CD4-positive, alpha-beta T cell (primary cell): ENCODE data around the gene MRPL33. TPM values are rescaled to one million over a fixed set of nuclear protein-coding genes. Genes with fewer than 3 reads are reported as not detected.

Experiments
- ATAC-seq: fragments of 200-7000 bp; cut with Tn5 transposase; one replicate; pipeline ENCODE4 v1.10.0; 2022; ENCODE audit warnings: mild to moderate bottlenecking; ENCODE audit not compliant: poor library complexity
- CTCF ChIA-PET: fragments of 350-600 bp; sonication (Branson Sonifier 250); formaldehyde crosslinking; loops from one replicate; lab custom pipeline; 2021; ENCODE audit warnings: antibody characterized with exemption, inconsistent platforms; lab: Charles Lee
- POLR2A ChIA-PET: fragments of 350-600 bp; sonication (Branson Sonifier 250); formaldehyde crosslinking; loops from one replicate; lab custom pipeline; 2021; ENCODE audit warnings: antibody characterized with exemption, inconsistent platforms; lab: Charles Lee
- DNase-seq, 14 experiments: peaks; one replicate each; pipeline ENCODE4 v3.0.0-alpha.2; 2013 to 2020; ENCODE audit warnings: mixed read lengths in 2 of 14
- H3K27ac ChIP-seq, 2 donors: one replicate each; pipeline versions ENCODE4 v1.5.1 to v1.7.0; 2013; ENCODE audit warnings: low read length in 2 of 2, low read depth in 1 of 2, mild to moderate bottlenecking in 1 of 2
- H3K27me3 ChIP-seq, 2 experiments: 1 replicate in 1 of 2; 2 replicates in 1 of 2; pipeline versions ENCODE4 v1.6.1 to v1.7.0; 2013; ENCODE audit warnings: low read length in 2 of 2, control low read depth in 1 of 2, mild to moderate bottlenecking in 1 of 2, moderate library complexity in 1 of 2; ENCODE audit not compliant: insufficient read depth in 2 of 2, control insufficient read depth in 1 of 2
- H3K36me3 ChIP-seq: one replicate; pipeline ENCODE4 v1.6.1; 2013; ENCODE audit warnings: low read length, control low read depth; ENCODE audit not compliant: insufficient read depth
- H3K4me1 ChIP-seq: one replicate; pipeline ENCODE4 v1.6.1; 2013; ENCODE audit warnings: low read length, control low read depth; ENCODE audit not compliant: insufficient read depth
- H3K4me3 ChIP-seq: one replicate; pipeline ENCODE4 v1.5.1; 2013; ENCODE audit warnings: mild to moderate bottlenecking, low read length, moderate library complexity
- H3K9me3 ChIP-seq, 2 experiments: 1 replicate in 1 of 2; 2 replicates in 1 of 2; pipeline versions ENCODE4 v1.6.1 to v1.7.0; 2013; ENCODE audit warnings: low read length in 2 of 2, mild to moderate bottlenecking in 2 of 2, control low read depth in 1 of 2, moderate library complexity in 1 of 2; ENCODE audit not compliant: control insufficient read depth in 1 of 2, insufficient read depth in 1 of 2
- H3K27ac Mint-ChIP-seq: one replicate; pipeline ENCODE4 v1.8.0; 2020; ENCODE audit warnings: mixed read lengths
- H3K27me3 Mint-ChIP-seq: one replicate; pipeline ENCODE4 v1.8.0; 2021; ENCODE audit warnings: mixed read lengths
- H3K36me3 Mint-ChIP-seq: one replicate; pipeline ENCODE4 v1.8.0; 2021; ENCODE audit warnings: low read depth, mixed read lengths
- H3K4me1 Mint-ChIP-seq: one replicate; pipeline ENCODE4 v1.8.0; 2021; ENCODE audit warnings: low read depth, mixed read lengths
- H3K4me3 Mint-ChIP-seq: one replicate; pipeline ENCODE4 v1.8.0; 2020; ENCODE audit warnings: mild to moderate bottlenecking, mixed read lengths
- H3K9me3 Mint-ChIP-seq: one replicate; pipeline ENCODE4 v1.8.0; 2020; ENCODE audit warnings: mixed read lengths
- CTCF ChIP-seq: fragments of 200-600 bp; IDR thresholded peaks from one replicate; pipeline ENCODE4 v1.8.0; 2022; ENCODE audit warnings: antibody characterized with exemption, mild to moderate bottlenecking
- intact Hi-C, 2 experiments: fragments of 100-400 bp; cut with DNase I in 1 of 2; cut with micrococcal nuclease in 1 of 2; formaldehyde crosslinking; loops; one replicate each; pipeline versions ENCODE4 v1.15.1 to v1.9.0; 2023 to 2025; cut with DNase I, micrococcal nuclease
- total RNA-seq, 174 experiments: library from RNA in 2 of 174; stranded (reverse) in 2 of 174; gene quantifications; one replicate each; pipeline ENCODE4 v1.2.3 and lab custom pipeline; 2021 to 2026

The MRPL33 gene
- total RNA-seq, 2 experiments from 2014 or later, result 33.1 to 37.2 TPM

- Mint-ChIP-seq H3K9me3 (no peaks in the 10 kb centered on the region), H3K4me1 (no peaks in the 10 kb centered on the region), H3K27ac (no peak overlapping the region), H3K4me3 (no peak overlapping the region), H3K27me3 (no peaks in the 10 kb centered on the region), H3K36me3 (no peaks in the 10 kb centered on the region)
- no peaks in the 10 kb centered on the region for H3K9me3 ChIP-seq
- intact Hi-C loops, result loop anchor here in 1 of 2 experiments (5.0 kb wide), 1 partner anchor 647 kb away; no protein-coding TSS in a partner anchor
- TF ChIP-seq CTCF, result no peak
- ATAC-seq, result no peak
- no peak for DNase-seq
- H3K27ac ChIP-seq, result no peak overlapping the region
- no peaks in the 10 kb centered on the region for H3K36me3 ChIP-seq
- ChIA-PET CTCF (interaction anchor here (1.4 kb wide), 1 partner anchor 12 kb away, joined by 3 read pairs; no protein-coding TSS in a partner anchor), POLR2A (no interaction called here)
- no peaks in the 10 kb centered on the region for H3K4me1 ChIP-seq
- no peak overlapping the region for H3K4me3 ChIP-seq
- H3K27me3 ChIP-seq, result no peaks in the 10 kb centered on the region
These were observed 33.7 kb downstream of the MRPL33 start for GRCh38 chr2:27805180-27805579.

GRCh38 chr2:27806311-27807059, 35.0 kb downstream of the MRPL33 start:
- H3K4me1 Mint-ChIP-seq, result no peaks in the 10 kb centered on the region
- Histone ChIP-seq H3K27ac (no peak overlapping the region), H3K36me3 (no peaks in the 10 kb centered on the region), H3K9me3 (no peaks in the 10 kb centered on the region), H3K27me3 (no peaks in the 10 kb centered on the region), H3K4me1 (no peaks in the 10 kb centered on the region), H3K4me3 (no peak overlapping the region)
- no peaks in the 10 kb centered on the region for H3K27me3 Mint-ChIP-seq
- H3K4me3 Mint-ChIP-seq, result no peak overlapping the region
- no peak for ATAC-seq
- TF ChIP-seq CTCF, result no peak
- H3K36me3 Mint-ChIP-seq, result no peaks in the 10 kb centered on the region
- POLR2A ChIA-PET, result no interaction called here
- H3K9me3 Mint-ChIP-seq, result no peaks in the 10 kb centered on the region
- CTCF ChIA-PET, result interaction anchor here (0.7 to 1.4 kb wide), 3 partner anchors 10 to 646 kb away, joined by 3 read pairs; no protein-coding TSS in a partner anchor
- intact Hi-C loops, result loop anchor here in 1 of 2 experiments (5.0 kb wide), 1 partner anchor 646 kb away; no protein-coding TSS in a partner anchor
- no peak for DNase-seq
- H3K27ac Mint-ChIP-seq, result no peak overlapping the region

GRCh38 chr2:27807476-27807875, 36.0 kb downstream of the MRPL33 start:
- H3K27me3 Mint-ChIP-seq, result no peaks in the 10 kb centered on the region
- no peaks in the 10 kb centered on the region for H3K9me3 Mint-ChIP-seq
- H3K4me3 ChIP-seq, result no peak overlapping the region
- ChIA-PET POLR2A (no interaction called here), CTCF (interaction anchor here (0.7 to 1.4 kb wide), 3 partner anchors 11 to 645 kb away, joined by 3 read pairs; no protein-coding TSS in a partner anchor)
- intact Hi-C loops, result loop anchor here in 1 of 2 experiments (5.0 kb wide), 1 partner anchor 645 kb away; no protein-coding TSS in a partner anchor
- H3K27ac ChIP-seq, result no peak overlapping the region
- no peaks in the 10 kb centered on the region for H3K36me3 Mint-ChIP-seq
- peak; percentile 11 for TF ChIP-seq CTCF
- no peaks in the 10 kb centered on the region for H3K4me1 ChIP-seq
- peak in 5 of 14 experiments; percentile 1 to 24 (median 14) for DNase-seq
- no peaks in the 10 kb centered on the region for H3K27me3 ChIP-seq
- H3K4me1 Mint-ChIP-seq, result no peaks in the 10 kb centered on the region
- H3K36me3 ChIP-seq, result no peaks in the 10 kb centered on the region
- no peaks in the 10 kb centered on the region for H3K9me3 ChIP-seq
- no peak overlapping the region for H3K27ac Mint-ChIP-seq
- no peak overlapping the region for H3K4me3 Mint-ChIP-seq
- ATAC-seq, result no peak
